Measurements from ENCODE around the gene RFPL1.

- no peak for TF ChIP-seq CTCF (IDR thresholded peaks at IDR 0.05)
- TF ChIP-seq POLR2A (IDR thresholded peaks at IDR 0.05): no peak
- TF ChIP-seq EP300 (IDR thresholded peaks at IDR 0.05): no peak
Observed at GRCh38 chr22:29456211-29456671, 17.9 kb downstream of the RFPL1 start.

Measured in gastroesophageal sphincter (tissue), 3 donors.